Endothelial cell of umbilical vein (primary cell): ENCODE measurements around the gene C1QC. TPM values are rescaled to one million over a fixed set of nuclear protein-coding genes. Genes with fewer than 3 reads are reported as not detected.

Experiments
- BruUV-seq: library from RNA; stranded (reverse); fragments of 400-500 nt; replicated peaks from 2 replicates; lab custom pipeline; 2021; lab: Mats Ljungman, UMichigan
- CTCF ChIA-PET: fragments of 300-600, 350-600 bp; sonication (Branson Sonifier 250); formaldehyde crosslinking; loops from one replicate; lab custom pipeline; 2021; ENCODE audit warnings: antibody characterized with exemption, inconsistent platforms; lab: Charles Lee
- POLR2A ChIA-PET: fragments of 300-600, 350-600 bp; sonication (Branson Sonifier 250); formaldehyde crosslinking; loops from one replicate; lab custom pipeline; 2021; ENCODE audit warnings: antibody characterized with exemption, inconsistent platforms; lab: Charles Lee
- DNase-seq: peaks from one replicate; pipeline ENCODE4 v3.0.0-alpha.2; 2011; ENCODE audit warnings: low read depth, low spot score
- FAIRE-seq: peaks from 2 replicates; lab custom pipeline; 2011; peaks lifted over from hg19 to GRCh38; lab: Jason Lieb, UNC
- H2AFZ ChIP-seq: 2 replicates; pipeline ENCODE4 v1.6.0; 2012; ENCODE audit warnings: low read depth, low read length, control low read depth, inconsistent platforms
- H3K27ac ChIP-seq: 2 replicates; pipeline ENCODE4 v1.5.1; 2011; ENCODE audit warnings: low read depth, mild to moderate bottlenecking, control low read depth, low read length, moderate library complexity; ENCODE audit not compliant: insufficient read depth
- H3K27me3 ChIP-seq, 2 experiments: 2 replicates each; pipeline versions ENCODE4 v1.6.0 to v1.6.1; 2011; ENCODE audit warnings: low read length in 2 of 2, mixed read lengths in 1 of 2; ENCODE audit not compliant: control insufficient read depth in 2 of 2, insufficient read depth in 2 of 2
- H3K36me3 ChIP-seq, 2 experiments: 2 replicates in 1 of 2; 3 replicates in 1 of 2; pipeline ENCODE4 v1.5.1; 2011; ENCODE audit warnings: low read length in 2 of 2, mild to moderate bottlenecking in 1 of 2, moderate library complexity in 1 of 2; ENCODE audit not compliant: control insufficient read depth in 2 of 2, insufficient read depth in 2 of 2; ENCODE audit errors: extremely low read depth in 1 of 2
- H3K4me1 ChIP-seq: 3 replicates; pipeline ENCODE4 v1.5.1; 2011; ENCODE audit warnings: mild to moderate bottlenecking, low read length; ENCODE audit not compliant: control insufficient read depth, insufficient read depth; ENCODE audit errors: extremely low read depth
- H3K4me2 ChIP-seq: 2 replicates; pipeline ENCODE4 v1.6.1; 2011; ENCODE audit warnings: low read length, control low read depth, mixed read lengths; ENCODE audit not compliant: insufficient read depth
- H3K4me3 ChIP-seq, 3 experiments: fragments of 200-600 bp in 1 of 3; sonication (generic), shearing (Covaris generic) in 1 of 3; replicated peaks in 1 of 3; 2 replicates each; pipeline ENCODE4 v1.5.1; 2011 to 2016; ENCODE audit warnings: control low read depth in 3 of 3, low read length in 3 of 3, mild to moderate bottlenecking in 2 of 3, inconsistent platforms in 1 of 3, low read depth in 1 of 3, moderate library complexity in 1 of 3; ENCODE audit not compliant: insufficient read depth in 1 of 3
- H3K79me2 ChIP-seq: 2 replicates; pipeline ENCODE4 v1.6.0; 2012; ENCODE audit warnings: low read length, inconsistent platforms; ENCODE audit not compliant: control insufficient read depth, insufficient read depth
- H3K9ac ChIP-seq: replicated peaks from 2 replicates; pipeline ENCODE3; 2011; ENCODE audit warnings: low read length, control low read depth; ENCODE audit not compliant: insufficient read depth; ENCODE audit errors: extremely low read depth
- H3K9me1 ChIP-seq: replicated peaks from 3 replicates; pipeline ENCODE4 v1.6.0; 2011; ENCODE audit warnings: mild to moderate bottlenecking, low read length; ENCODE audit not compliant: control insufficient read depth, insufficient read depth; ENCODE audit errors: extremely low read depth
- H3K9me3 ChIP-seq: replicated peaks from 2 replicates; pipeline ENCODE4 v1.5.1; 2012; ENCODE audit warnings: low read length, inconsistent platforms; ENCODE audit not compliant: control insufficient read depth, insufficient read depth
- H4K20me1 ChIP-seq: replicated peaks from 2 replicates; pipeline ENCODE3; 2011; ENCODE audit warnings: mild to moderate bottlenecking, low read length; ENCODE audit not compliant: control insufficient read depth, insufficient read depth; ENCODE audit errors: extremely low read depth
- CTCF ChIP-seq, 2 donors: IDR thresholded peaks; 1 replicate in 1 of 2; 2 replicates in 1 of 2; pipeline ENCODE4 v1.5.1; 2011; ENCODE audit warnings: low read length in 2 of 2, mild to moderate bottlenecking in 2 of 2, moderate library complexity in 2 of 2, control low read depth in 1 of 2, inconsistent platforms in 1 of 2, low read depth in 1 of 2; ENCODE audit not compliant: insufficient read depth in 1 of 2; ENCODE audit errors: extremely low read depth in 1 of 2
- EZH2 ChIP-seq: IDR thresholded peaks from 2 replicates; pipeline ENCODE4 v1.6.1; 2012; ENCODE audit warnings: borderline replicate concordance, low read depth, mild to moderate bottlenecking, moderate library complexity, low read length, inconsistent platforms; ENCODE audit not compliant: severe bottlenecking
- FOS ChIP-seq: IDR thresholded peaks from 2 replicates; pipeline ENCODE4 v1.6.1; 2011; ENCODE audit warnings: mild to moderate bottlenecking, low read length, moderate library complexity, borderline replicate concordance; ENCODE audit not compliant: insufficient read depth
- GATA2 ChIP-seq: IDR thresholded peaks from 2 replicates; pipeline ENCODE4 v1.7.0; 2011; ENCODE audit warnings: low read depth, mild to moderate bottlenecking, moderate library complexity, mixed read lengths, low read length; ENCODE audit not compliant: insufficient read length, insufficient read depth
- JUN ChIP-seq: IDR thresholded peaks from 2 replicates; pipeline ENCODE4 v1.6.1; 2011; ENCODE audit warnings: borderline replicate concordance, low read depth; ENCODE audit not compliant: insufficient read length, insufficient read depth
- MYC ChIP-seq: IDR thresholded peaks from one replicate; pipeline ENCODE4 v1.6.1; 2011; ENCODE audit warnings: mild to moderate bottlenecking, low read depth, low read length
- POLR2A ChIP-seq: IDR thresholded peaks from 2 replicates; pipeline ENCODE4 v1.6.1; 2012; ENCODE audit warnings: low read depth, mild to moderate bottlenecking, control low read depth, low read length
- POLR2AphosphoS5 ChIP-seq: IDR thresholded peaks from 2 replicates; pipeline ENCODE4 v1.6.1; 2012; ENCODE audit warnings: low read depth, mild to moderate bottlenecking, control low read depth, low read length, moderate library complexity; ENCODE audit not compliant: insufficient read depth
- dilution Hi-C: fragments of 300-500 bp; cut with MboI; formaldehyde crosslinking; loops from one replicate; pipeline ENCODE4 v1.15.0; 2019; ENCODE audit warnings: low sequenced_read_pairs; ENCODE audit not compliant: extremely low pct_ligation_motif_present
- intact Hi-C: fragments of 100-400 bp; cut with micrococcal nuclease; formaldehyde crosslinking; loops from one replicate; pipeline ENCODE4 v1.10.0; 2022
- polyA plus RNA-seq, 4 experiments: library from polyadenylated mRNA; depleted of rRNA in 3 of 4; stranded (reverse) in 3 of 4; unstranded in 1 of 4; fragments of >200 nt; gene quantifications; 2 replicates each; pipeline versions ENCODE4 v1.2.1 to v1.2.3, GENCODE V29; 2011 to 2012; ENCODE audit warnings: missing spikeins in 1 of 4
- total RNA-seq: library from RNA; stranded (reverse); gene quantifications from 2 replicates; pipeline ENCODE4 v1.2.3, GENCODE V29; 2021
- TF ChIP-seq, protein P1 (sequence below): IDR thresholded peaks from 2 replicates; pipeline ENCODE4 v1.6.1; 2011; ENCODE audit not compliant: insufficient read depth, insufficient read length

C1QC gene
- total and polyA plus RNA-seq, 2 donors (not counting 3 experiments of a cell fraction or from before 2014, with no cell fraction given) = not detected

- DNase-seq (no peak), FAIRE-seq (no peak)
- intact Hi-C loops = no loop called here
- Histone ChIP-seq H3K27me3 (peaks cover 11 to 14% of the 10 kb centered on the region in 2 experiments), H4K20me1 (no peaks in the 10 kb centered on the region), H3K27ac (no peak overlapping the region), H3K36me3 (no peaks in the 10 kb centered on the region), H3K9me1 (no peaks in the 10 kb centered on the region), H3K4me2 (no peak overlapping the region), H3K4me3 (no peak overlapping the region), H3K9me3 (no peaks in the 10 kb centered on the region), H2AFZ (no peak overlapping the region), H3K79me2 (no peaks in the 10 kb centered on the region), H3K4me1 (no peaks in the 10 kb centered on the region), H3K9ac (no peak overlapping the region)
- BruUV-seq = no TSS peak
- ChIA-PET CTCF (no interaction called here), POLR2A (no interaction called here)
- TF ChIP-seq MYC = no peak
- TF ChIP-seq POLR2AphosphoS5 = no peak
- TF ChIP-seq EZH2 = no peak
- no peak for TF ChIP-seq GATA2
- TF ChIP-seq FOS = no peak
- TF ChIP-seq POLR2A = no peak
- TF ChIP-seq, protein P1, sequence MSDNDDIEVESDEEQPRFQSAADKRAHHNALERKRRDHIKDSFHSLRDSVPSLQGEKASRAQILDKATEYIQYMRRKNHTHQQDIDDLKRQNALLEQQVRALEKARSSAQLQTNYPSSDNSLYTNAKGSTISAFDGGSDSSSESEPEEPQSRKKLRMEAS = no peak
- no peak for TF ChIP-seq CTCF (IDR thresholded peaks at IDR 0.05; ENCODE audit: extremely low read depth in 1 of 2, insufficient read depth in 1 of 2, low read depth in 1 of 2, low read length in 2 of 2)
- TF ChIP-seq JUN = no peak
- dilution Hi-C loops = no loop called here
Observed at GRCh38 chr1:22608361-22608760, 35.1 kb upstream of the C1QC start.
